ENCODE measurements around the gene ENAH.

ENAH gene

DNA sequence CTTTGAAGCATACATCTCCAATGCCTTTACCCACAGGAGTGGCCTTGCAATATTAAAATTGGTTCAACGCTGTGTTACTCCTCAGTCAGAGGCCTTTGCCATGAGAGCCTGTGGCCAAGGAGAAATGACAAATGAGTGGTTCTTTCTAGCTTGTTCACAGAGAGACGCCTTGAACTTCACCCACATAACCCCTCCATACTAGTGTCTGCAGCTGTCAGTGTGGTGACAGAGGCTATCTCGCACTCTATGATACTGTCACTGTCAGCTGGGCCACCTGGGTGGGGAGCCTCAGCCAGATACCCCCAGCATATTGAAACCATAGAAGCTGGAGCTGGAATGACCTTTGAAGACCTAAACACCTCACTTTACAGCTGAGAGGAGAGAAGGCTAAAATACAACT is 167.7 kb downstream of the ENAH start:
- Mint-ChIP-seq H3K4me1 (ENCODE audit: low read depth) (no peaks in the 10 kb centered on the region), H3K36me3 (ENCODE audit: low read depth) (no peaks in the 10 kb centered on the region), H3K9me3 (no peaks in the 10 kb centered on the region), H3K27ac (no peak overlapping the region), H3K27me3 (peaks cover 3% of the 10 kb centered on the region), H3K4me3 (no peak overlapping the region)
- DNase-seq = no peak

DNA sequence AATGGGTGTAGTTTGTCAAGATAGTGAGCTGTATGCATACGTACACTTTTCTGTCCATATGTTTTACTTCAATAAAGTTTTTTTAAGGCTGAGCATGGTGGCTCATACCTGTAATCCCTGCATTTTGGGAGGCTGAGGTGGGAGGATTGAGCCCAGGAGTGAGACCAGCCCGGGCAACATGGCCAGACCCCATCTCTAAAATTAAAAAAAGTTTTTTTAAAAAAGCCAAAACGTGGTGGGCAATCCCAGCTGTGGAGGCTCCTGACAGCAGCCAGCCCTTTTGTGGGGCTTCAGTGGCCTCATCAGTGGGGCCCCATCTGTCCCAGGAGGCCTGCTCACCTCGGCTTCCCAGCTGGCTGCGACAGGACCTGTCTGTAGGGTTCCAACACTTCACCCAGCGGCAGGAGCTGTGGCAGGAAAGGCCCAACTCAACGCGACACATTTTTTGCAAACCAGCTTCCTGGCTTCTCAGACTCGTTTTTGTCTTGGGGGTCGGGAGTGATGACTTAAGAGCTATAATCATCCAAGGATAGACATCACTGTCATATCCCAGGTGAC is 168.2 kb downstream of the ENAH start:
- no peaks in the 10 kb centered on the region for H3K9me3 Mint-ChIP-seq
- H3K36me3 Mint-ChIP-seq (ENCODE audit: low read depth) = no peaks in the 10 kb centered on the region

DNA sequence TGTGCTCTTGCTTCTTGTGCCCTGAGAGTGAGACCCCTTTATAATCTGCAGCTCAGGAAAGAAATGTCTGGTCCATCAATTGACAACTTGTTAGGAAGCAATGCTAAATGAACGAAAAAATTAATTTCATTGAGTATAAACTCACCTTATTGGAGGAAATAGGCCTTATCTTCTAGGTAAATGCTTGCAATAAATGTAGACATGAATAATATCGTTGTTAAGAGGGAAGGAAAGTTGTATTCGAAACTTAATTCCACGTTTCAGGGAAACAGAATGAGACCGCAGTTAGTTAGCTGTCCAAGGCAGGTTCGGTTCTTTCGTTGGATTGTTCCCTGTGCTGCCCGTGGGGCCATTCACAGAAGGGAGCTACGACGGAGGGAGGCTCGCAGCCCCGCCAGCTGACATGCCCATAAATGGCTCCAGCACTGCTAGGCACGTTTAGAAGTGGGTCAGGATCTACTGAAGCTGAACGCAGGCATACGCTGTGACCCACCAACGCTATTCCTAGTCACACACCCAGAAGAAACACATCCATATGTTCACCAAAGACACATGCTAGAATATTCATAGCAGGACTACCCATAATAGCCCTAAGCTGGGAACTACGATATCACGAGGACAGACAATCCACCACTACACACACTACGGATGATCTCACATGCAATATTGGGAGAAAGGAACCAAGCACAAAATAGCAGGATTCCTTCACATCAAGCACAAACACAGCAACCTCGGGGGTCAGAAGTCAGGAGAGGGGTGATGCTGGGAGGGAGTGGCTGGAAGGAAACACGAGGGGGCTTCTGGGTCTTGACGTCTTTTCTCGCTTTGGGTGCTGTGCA is 168.9 kb downstream of the ENAH start:
- H3K9me3 Mint-ChIP-seq = no peaks in the 10 kb centered on the region
- H3K27ac Mint-ChIP-seq = peak overlapping the region; percentile 32
- no peak overlapping the region for H3K4me3 Mint-ChIP-seq
- no peaks in the 10 kb centered on the region for H3K36me3 Mint-ChIP-seq (ENCODE audit: low read depth)
- peaks cover 3% of the 10 kb centered on the region for H3K27me3 Mint-ChIP-seq
- no peak for DNase-seq
- H3K4me1 Mint-ChIP-seq (ENCODE audit: low read depth) = no peaks in the 10 kb centered on the region

More for the DNA sequence above, 168.2 kb downstream of the ENAH start:
- no peaks in the 10 kb centered on the region for H3K4me1 Mint-ChIP-seq (ENCODE audit: low read depth)
- no peak overlapping the region for H3K27ac Mint-ChIP-seq
- no peak overlapping the region for H3K4me3 Mint-ChIP-seq
- DNase-seq = no peak
- peaks cover 3% of the 10 kb centered on the region for H3K27me3 Mint-ChIP-seq

DNA sequence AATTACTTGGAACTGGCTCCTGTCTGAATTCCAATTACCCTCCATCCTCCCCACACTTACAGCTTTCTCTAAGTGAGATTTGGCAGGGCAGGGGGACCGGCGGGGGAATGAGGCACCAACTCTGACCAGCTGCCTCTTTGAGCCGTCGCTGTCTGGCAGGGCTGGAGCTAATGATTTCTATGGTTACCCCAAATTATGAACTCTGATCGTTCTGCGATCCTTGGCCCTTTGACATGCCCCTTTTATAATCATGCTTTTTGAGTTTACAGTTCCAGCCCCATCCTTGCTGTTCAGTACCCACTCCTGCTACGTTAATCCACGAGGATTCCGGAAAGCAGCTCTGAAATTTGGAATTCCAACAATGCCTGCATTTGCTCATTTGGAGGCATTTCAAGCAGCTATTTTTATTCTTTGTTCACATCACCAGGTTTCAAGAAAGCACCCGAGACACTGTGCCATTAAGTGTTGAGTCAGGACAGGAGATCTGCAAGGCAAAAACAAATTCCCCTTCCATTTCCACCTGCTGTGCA is 170.4 kb downstream of the ENAH start:
- H3K27me3 Mint-ChIP-seq = peaks cover 3% of the 10 kb centered on the region
- no peaks in the 10 kb centered on the region for H3K9me3 Mint-ChIP-seq
- peaks cover 8% of the 10 kb centered on the region for H3K4me1 Mint-ChIP-seq (ENCODE audit: low read depth)
- H3K36me3 Mint-ChIP-seq (ENCODE audit: low read depth) = no peaks in the 10 kb centered on the region
- H3K4me3 Mint-ChIP-seq = no peak overlapping the region
- no peak for DNase-seq
- H3K27ac Mint-ChIP-seq = no peak overlapping the region

DNA sequence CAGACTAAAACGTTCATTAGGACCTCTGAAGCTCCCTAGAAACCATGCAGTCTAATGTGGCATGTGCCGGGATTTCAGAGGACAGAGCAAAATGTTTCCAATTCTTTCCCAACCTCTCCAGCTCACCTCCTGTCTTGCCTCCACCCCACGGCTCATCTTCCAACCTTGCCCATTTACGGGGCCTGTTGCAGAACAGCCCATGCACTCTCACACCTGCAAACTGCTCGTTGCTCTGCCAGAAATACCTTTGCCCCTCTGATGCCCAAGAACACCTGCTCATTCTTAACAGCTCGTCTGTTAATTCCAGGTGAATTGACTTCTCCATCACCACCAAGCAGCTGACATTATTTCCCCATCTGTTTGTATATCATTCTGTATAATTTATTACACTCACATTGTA is 171.2 kb downstream of the ENAH start:
- Mint-ChIP-seq H3K36me3 (ENCODE audit: low read depth) (no peaks in the 10 kb centered on the region), H3K27ac (no peak overlapping the region), H3K27me3 (peaks cover 3% of the 10 kb centered on the region), H3K4me3 (no peak overlapping the region), H3K9me3 (no peaks in the 10 kb centered on the region), H3K4me1 (ENCODE audit: low read depth) (peaks cover 16% of the 10 kb centered on the region)
- no peak for DNase-seq

DNA sequence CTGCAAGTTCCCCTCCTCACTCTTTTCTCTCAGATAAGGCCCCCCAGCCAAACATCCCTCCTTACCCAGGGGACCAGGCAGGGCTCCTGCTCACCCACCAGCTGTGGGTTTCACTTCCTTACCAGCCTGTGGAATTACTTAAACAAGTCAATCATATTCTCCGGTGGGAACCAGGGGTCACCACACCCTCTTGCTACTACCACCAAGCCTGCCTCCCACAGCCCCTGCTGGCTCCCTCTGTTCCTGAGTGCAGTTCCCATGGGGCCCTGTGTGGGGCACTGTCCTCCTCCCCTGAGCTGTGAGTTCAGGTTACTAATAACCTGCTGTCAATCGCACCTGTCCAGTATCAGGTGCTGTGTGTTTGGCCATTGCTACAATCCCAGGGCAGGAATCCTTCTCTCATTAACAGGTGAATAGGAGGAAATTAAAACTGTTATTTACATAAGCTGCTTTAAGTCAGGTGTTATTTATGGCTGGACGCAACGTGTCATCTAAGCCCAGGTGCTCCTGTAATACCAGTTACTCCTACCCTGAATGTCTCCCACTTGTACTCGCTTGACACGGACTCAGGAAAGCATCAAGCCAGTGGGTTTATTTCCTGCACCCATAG is 172.0 kb downstream of the ENAH start:
- H3K9me3 Mint-ChIP-seq = no peaks in the 10 kb centered on the region
- no peak overlapping the region for H3K4me3 Mint-ChIP-seq
- H3K36me3 Mint-ChIP-seq (ENCODE audit: low read depth) = no peaks in the 10 kb centered on the region
- no peak for DNase-seq
- H3K27ac Mint-ChIP-seq = no peak overlapping the region
- peaks cover 3% of the 10 kb centered on the region for H3K27me3 Mint-ChIP-seq
- peaks cover 24% of the 10 kb centered on the region for H3K4me1 Mint-ChIP-seq (ENCODE audit: low read depth)

DNA sequence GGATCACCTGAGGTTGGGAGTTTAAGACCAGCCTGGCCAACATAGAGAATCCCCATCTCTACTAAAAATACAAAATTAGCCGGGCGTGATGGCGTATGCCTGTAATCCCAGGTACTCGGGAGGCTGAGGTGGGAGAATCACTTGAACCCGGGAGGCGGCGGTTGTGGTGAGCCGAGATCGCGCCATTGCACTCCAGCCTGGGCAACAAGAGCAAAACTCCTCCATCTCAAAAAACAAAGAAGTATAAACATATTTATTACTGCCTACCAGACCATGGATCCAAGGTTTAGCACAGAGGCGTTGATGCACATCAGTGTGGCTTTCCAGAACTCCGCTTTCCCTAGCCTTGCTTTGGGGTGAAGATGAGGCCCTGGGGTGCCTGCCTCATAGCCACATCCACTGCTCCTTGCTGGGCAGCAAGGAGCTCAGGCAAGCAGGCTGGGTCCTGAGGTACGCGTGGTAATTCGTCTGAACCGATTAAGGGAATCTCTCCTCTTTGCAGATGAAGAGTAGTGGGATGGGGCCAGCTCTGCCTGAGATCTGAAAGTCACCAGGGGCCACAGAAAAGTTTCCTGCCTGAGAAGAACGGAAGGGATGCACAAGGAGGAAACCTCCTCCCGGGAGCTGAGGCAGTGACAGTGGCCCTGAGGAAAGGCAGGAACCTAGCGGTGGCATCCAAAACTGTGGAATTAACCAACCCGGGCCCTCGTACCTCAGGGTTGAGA is 172.8 kb downstream of the ENAH start:
- no peak overlapping the region for H3K4me3 Mint-ChIP-seq
- peaks cover 27% of the 10 kb centered on the region for H3K4me1 Mint-ChIP-seq (ENCODE audit: low read depth)
- peaks cover 3% of the 10 kb centered on the region for H3K27me3 Mint-ChIP-seq
- no peak overlapping the region for H3K27ac Mint-ChIP-seq
- no peaks in the 10 kb centered on the region for H3K36me3 Mint-ChIP-seq (ENCODE audit: low read depth)
- DNase-seq = no peak
- no peaks in the 10 kb centered on the region for H3K9me3 Mint-ChIP-seq

DNA sequence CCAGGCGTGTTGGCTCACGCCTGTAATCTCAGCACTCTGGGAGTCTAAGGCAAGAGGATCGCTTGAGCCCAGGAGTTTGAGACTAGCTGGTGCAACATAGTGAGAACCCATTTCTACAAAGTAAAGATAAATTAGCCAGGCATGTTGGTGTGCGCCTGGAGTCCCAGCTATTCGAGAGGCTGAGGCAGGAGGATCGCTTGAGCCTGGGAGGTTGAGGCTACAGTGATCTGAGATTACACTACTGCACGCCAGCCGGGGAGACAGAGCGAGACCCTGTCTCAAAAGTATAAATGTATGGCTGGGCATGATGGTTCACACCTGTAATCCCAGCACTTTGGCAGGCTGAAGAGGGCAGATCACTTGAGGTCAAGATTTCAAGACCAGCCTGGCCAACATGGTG is 173.6 kb downstream of the ENAH start:
- Mint-ChIP-seq H3K27ac (no peak overlapping the region), H3K4me1 (ENCODE audit: low read depth) (peaks cover 33% of the 10 kb centered on the region), H3K36me3 (ENCODE audit: low read depth) (no peaks in the 10 kb centered on the region), H3K4me3 (no peak overlapping the region), H3K9me3 (no peaks in the 10 kb centered on the region), H3K27me3 (peaks cover 2% of the 10 kb centered on the region)
- DNase-seq = no peak

DNA sequence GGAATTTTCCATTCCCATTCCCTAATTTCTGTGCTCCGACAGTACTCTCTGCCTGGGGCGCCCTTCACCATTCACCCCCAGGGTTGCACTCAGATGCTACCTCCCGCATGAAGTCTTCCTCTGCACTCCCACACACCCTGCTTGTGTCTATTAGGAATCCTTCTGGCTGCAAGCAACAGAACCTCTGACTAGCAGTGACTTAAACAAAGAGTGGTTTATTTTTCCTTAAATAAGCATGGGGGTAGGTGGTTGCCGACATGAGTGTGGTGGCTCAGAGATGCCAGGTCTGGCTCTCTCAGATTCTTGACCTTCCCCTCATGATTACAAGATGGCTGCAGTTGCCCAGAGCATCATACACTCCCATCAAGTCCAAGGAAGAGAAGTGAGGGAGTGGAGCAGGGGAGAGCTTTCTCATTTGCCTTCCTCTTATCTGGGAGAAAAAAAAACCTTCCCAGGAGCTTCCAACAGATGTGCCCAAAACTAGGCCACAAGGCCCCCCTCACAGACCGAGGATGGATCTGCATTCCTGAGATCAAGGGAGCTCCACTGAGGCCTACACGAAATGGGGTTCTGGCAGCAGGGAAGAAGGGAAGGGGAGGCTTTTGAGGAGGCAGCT is 175.5 kb downstream of the ENAH start:
- Mint-ChIP-seq H3K9me3 (no peaks in the 10 kb centered on the region), H3K27me3 (no peaks in the 10 kb centered on the region), H3K36me3 (ENCODE audit: low read depth) (no peaks in the 10 kb centered on the region), H3K4me1 (ENCODE audit: low read depth) (peaks cover 43% of the 10 kb centered on the region), H3K27ac (no peak overlapping the region), H3K4me3 (no peak overlapping the region)
- no peak for DNase-seq

DNA sequence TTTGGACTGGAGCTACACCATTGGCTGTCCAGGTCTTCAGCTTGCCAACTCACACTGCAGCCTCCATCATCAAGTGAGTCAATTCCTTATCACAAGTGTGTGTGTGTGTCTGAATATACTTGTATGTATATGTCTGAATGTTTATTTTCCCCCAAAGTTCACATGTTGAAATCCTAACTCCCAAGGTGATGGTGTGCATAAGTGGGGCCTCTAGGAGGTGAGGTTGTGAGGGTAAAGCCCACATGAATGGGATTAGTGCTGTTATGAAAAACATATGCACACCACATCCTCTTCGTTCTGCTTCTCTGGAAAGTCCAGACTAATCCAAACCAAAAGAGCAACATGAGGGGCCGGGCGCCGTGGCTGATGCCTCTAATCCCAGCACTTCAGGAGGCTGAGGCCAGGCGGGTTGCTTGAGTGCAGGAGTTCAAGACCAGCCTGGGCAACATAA is 176.4 kb downstream of the ENAH start:
- H3K4me3 Mint-ChIP-seq = no peak overlapping the region
- H3K36me3 Mint-ChIP-seq (ENCODE audit: low read depth) = no peaks in the 10 kb centered on the region
- H3K4me1 Mint-ChIP-seq (ENCODE audit: low read depth) = peaks cover 43% of the 10 kb centered on the region
- no peaks in the 10 kb centered on the region for H3K27me3 Mint-ChIP-seq
- no peak for DNase-seq
- H3K9me3 Mint-ChIP-seq = no peaks in the 10 kb centered on the region
- peak overlapping the region; percentile 38 for H3K27ac Mint-ChIP-seq

DNA sequence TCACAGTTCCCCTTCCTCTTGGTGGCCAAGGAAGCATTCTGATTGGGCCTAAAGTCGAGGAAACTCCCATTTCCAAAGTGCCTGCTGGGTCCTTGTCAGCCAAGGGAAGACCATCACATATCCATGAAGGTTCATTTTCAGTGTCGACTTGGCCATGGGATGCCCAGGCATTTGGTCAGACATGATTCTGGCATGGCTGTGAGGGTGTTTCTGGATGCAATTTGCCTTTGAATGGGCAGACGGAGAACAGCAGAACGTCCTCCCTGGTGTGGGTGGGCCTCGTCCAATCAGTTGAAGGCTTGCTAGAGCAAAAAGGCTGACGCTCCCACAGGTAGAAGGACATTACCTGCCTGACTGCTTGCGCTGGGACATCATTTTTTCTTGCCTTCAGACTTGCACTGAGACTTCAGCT is 176.8 kb downstream of the ENAH start:
- DNase-seq = no peak
- peak overlapping the region; percentile 38 for H3K27ac Mint-ChIP-seq
- H3K4me1 Mint-ChIP-seq (ENCODE audit: low read depth) = peaks cover 43% of the 10 kb centered on the region
- H3K27me3 Mint-ChIP-seq = no peaks in the 10 kb centered on the region
- H3K9me3 Mint-ChIP-seq = no peaks in the 10 kb centered on the region
- no peaks in the 10 kb centered on the region for H3K36me3 Mint-ChIP-seq (ENCODE audit: low read depth)
- H3K4me3 Mint-ChIP-seq = no peak overlapping the region

DNA sequence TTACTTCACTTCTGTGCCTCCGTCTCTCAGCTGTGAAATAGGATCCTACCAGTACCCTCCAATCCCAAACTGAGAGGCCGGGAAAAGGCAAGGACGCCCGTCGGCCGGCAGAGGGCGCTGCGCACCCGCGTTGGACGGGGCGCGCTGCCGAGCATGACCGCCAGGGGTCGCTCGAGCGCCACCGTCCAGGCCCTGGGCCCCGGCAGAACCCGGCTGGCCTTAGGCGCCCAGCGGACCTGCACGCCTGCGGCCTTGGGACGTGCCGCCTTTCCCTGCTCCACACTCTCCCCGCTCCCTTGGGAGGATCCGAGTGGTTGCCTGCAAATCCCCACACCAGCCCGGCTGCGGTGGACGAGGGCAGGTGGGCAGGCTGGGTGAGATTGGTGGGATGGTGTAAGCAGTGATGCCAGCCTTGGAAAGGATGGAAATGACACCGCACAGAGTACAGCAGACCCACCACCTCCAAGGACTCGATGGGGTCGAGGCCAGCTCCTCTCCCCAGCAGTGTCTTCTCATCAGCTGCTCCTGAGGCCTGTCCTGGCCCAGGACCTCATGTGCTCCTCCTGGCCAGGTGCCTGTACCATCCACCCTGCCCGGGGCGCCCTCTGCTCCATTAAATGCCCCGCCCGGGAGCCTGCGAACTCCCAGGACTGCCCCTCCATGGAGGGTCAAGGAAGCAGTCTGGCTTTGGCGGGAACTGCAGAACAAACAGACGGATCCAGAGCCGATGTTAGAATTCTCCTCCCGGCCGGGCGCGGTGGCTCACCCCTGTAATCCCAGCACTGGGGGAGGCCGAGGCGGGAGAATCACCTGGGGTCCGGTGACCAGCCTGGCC is 177.7 kb downstream of the ENAH start:
- no peak overlapping the region for H3K27ac Mint-ChIP-seq
- DNase-seq = peak; percentile 89
- peaks cover 43% of the 10 kb centered on the region for H3K4me1 Mint-ChIP-seq (ENCODE audit: low read depth)
- no peaks in the 10 kb centered on the region for H3K9me3 Mint-ChIP-seq
- no peaks in the 10 kb centered on the region for H3K27me3 Mint-ChIP-seq
- H3K4me3 Mint-ChIP-seq = no peak overlapping the region
- no peaks in the 10 kb centered on the region for H3K36me3 Mint-ChIP-seq (ENCODE audit: low read depth)

DNA sequence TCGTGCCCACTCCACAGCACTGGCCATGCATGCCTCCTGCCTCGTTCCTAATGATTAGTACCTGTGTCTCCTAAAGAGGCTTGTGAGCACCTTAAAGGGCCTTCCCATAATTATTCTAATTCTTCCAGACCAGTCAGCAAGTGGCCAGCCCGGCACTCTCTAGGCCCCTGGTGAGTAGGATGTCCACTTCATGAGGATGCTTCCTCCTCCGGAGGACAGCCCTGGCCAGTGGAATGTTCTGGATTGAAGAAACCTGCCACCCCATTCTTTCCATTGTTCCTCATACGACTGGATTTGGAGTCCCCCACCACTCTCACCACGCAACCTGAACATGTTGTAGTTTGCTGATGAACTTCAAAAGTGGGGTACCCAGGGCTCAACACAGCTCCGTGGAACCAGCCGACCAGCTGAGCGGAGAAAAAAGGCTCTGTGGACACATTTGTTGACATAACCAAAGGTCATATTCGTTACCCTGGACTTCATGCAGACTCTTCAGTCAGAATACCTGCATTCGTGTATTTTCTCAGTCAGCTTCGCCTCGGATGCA is 178.4 kb downstream of the ENAH start:
- peak; percentile 31 for DNase-seq
- H3K9me3 Mint-ChIP-seq = no peaks in the 10 kb centered on the region
- no peaks in the 10 kb centered on the region for H3K36me3 Mint-ChIP-seq (ENCODE audit: low read depth)
- no peaks in the 10 kb centered on the region for H3K27me3 Mint-ChIP-seq
- peaks cover 43% of the 10 kb centered on the region for H3K4me1 Mint-ChIP-seq (ENCODE audit: low read depth)
- no peak overlapping the region for H3K4me3 Mint-ChIP-seq
- no peak overlapping the region for H3K27ac Mint-ChIP-seq
